Measurements from ENCODE around the gene PALM. TPM values are rescaled to one million over a fixed set of nuclear protein-coding genes. Genes with fewer than 3 reads are reported as not detected.

The PALM gene
- total RNA-seq, 1 donor from 2014 or later: 87.1 TPM

DNA sequence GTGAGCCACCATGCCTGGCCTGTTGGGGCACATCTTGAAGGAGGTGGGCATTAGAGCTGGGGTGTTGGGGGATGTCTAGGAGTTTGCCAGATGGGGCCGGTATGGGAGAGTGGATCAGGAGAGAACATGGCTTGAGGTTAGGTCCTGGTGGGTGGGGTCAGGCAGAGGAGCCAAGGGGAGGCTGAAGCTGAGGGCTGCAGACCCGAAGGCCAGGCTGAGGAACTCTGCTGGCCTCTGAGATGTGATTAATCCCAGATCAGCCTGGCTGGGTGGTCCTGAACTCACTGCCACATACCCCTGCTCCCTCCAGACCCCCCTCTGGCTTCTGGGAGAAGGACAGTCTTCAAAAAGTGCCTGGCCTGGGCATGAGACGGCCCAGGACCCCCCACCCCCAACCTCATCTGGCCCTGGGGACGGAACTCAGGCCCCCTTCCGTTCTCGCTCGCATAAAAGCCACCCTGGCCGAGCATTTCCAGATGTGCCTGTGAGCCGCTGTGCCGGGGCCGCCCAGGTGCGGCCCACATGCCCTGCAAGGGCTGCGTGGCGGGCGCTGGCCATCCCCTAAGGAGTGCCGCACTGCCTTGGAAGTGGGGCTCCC is 29.8 kb upstream of the PALM start:
- Mint-ChIP-seq H3K27ac (peak overlapping the region; percentile 85), H3K27me3 (ENCODE audit: low read depth) (no peaks in the 10 kb centered on the region), H3K9me3 (no peaks in the 10 kb centered on the region), H3K36me3 (no peaks in the 10 kb centered on the region), H3K4me3 (peak overlapping the region; percentile 69), H3K4me1 (peaks cover 25% of the 10 kb centered on the region)
- TF ChIP-seq, protein P1, sequence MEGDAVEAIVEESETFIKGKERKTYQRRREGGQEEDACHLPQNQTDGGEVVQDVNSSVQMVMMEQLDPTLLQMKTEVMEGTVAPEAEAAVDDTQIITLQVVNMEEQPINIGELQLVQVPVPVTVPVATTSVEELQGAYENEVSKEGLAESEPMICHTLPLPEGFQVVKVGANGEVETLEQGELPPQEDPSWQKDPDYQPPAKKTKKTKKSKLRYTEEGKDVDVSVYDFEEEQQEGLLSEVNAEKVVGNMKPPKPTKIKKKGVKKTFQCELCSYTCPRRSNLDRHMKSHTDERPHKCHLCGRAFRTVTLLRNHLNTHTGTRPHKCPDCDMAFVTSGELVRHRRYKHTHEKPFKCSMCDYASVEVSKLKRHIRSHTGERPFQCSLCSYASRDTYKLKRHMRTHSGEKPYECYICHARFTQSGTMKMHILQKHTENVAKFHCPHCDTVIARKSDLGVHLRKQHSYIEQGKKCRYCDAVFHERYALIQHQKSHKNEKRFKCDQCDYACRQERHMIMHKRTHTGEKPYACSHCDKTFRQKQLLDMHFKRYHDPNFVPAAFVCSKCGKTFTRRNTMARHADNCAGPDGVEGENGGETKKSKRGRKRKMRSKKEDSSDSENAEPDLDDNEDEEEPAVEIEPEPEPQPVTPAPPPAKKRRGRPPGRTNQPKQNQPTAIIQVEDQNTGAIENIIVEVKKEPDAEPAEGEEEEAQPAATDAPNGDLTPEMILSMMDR (IDR thresholded peaks at IDR 0.05; ENCODE audit: unreplicated experiment): no peak
- no peak for DNase-seq (ENCODE audit: low spot score in 2 of 2, unreplicated experiment in 2 of 2)

DNA sequence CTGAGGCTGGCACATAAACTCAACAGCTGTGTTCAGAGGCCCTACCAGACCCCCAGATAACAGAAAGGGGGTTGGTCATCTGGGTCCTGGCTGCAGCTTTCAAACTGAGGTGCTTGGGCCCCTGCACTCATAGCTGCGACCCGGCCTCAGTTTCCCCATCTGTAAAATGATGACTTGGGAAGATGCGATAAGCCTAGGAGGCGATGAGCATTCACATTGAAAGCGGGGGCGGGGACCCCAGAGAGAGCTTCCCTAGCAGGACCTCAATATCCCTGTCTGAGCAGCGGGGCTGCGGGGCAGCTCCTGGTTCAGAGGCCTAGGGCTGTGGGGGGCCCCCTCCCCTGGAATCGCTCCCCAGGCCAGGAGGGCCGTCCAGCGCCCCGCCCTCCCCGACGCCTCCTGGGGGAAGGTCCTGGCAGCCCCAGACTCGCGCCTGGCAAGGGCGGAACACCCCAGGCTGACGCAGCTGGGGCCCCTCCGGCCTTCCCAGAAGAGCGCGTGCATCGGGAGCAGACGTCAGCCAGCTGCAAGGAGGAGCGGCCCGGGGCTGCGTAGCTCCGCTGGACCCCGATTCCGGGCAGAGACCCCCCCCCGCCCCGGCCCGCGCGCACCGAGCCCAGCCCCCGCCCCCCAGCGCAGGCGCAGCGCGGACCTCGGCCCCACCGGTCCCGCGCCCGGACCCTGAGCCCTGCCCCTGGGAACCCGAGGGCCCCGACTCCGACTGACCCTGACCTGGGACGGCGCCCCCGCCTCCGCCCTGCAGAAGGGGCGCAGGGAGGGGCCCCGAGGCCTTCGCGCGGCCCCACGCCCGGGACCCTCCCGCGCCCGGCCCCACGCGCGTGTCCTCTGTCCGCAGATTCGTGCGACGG is 29.1 kb upstream of the PALM start:
- no peaks in the 10 kb centered on the region for H3K27me3 Mint-ChIP-seq (ENCODE audit: low read depth)
- TF ChIP-seq, protein P1 (IDR thresholded peaks at IDR 0.05; ENCODE audit: unreplicated experiment): no peak
- H3K9me3 Mint-ChIP-seq: no peaks in the 10 kb centered on the region
- H3K4me1 Mint-ChIP-seq: peaks cover 25% of the 10 kb centered on the region
- H3K4me3 Mint-ChIP-seq: peak overlapping the region; percentile 69
- DNase-seq (ENCODE audit: low spot score in 2 of 2, unreplicated experiment in 2 of 2): peak; percentile 39 to 69
- peak overlapping the region; percentile 85 for H3K27ac Mint-ChIP-seq
- no peaks in the 10 kb centered on the region for H3K36me3 Mint-ChIP-seq

DNA sequence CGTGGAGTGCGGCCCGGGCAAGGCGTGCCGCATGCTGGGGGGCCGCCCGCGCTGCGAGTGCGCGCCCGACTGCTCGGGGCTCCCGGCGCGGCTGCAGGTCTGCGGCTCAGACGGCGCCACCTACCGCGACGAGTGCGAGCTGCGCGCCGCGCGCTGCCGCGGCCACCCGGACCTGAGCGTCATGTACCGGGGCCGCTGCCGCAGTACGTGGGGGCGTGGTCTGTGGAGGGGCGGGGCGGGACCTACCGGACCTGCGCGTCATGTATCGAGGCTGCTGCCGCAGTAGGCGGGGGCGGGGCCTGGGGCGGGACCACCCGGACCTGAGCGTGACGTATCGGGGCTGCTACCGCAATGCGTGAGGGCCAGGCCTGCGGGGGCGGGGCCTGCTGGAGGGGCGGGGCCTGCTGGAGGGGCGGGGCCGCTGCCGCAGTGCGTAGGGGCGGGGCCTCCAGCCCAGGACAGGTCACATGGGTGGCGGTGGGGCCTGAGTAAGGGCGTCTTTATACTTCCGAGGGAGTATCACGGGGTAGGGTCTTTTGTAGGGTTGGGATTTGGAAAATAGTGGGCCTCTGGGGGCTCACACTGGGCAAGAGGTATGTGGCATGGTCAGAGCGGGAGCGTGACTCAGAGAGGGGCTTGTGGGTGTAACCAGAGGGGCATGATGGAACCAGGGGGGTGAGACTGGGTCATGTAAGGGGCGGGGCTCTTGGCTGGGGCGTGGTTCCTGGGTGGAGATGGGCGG is 28.3 kb upstream of the PALM start:
- TF ChIP-seq, protein P1 (IDR thresholded peaks at IDR 0.05; ENCODE audit: unreplicated experiment): no peak
- Mint-ChIP-seq H3K4me1 (peaks cover 20% of the 10 kb centered on the region), H3K4me3 (peak overlapping the region; percentile 84), H3K36me3 (no peaks in the 10 kb centered on the region), H3K27ac (peak overlapping the region; percentile 99), H3K27me3 (ENCODE audit: low read depth) (no peaks in the 10 kb centered on the region), H3K9me3 (no peaks in the 10 kb centered on the region)
- DNase-seq (ENCODE audit: low spot score in 2 of 2, unreplicated experiment in 2 of 2): peak; percentile 99

DNA sequence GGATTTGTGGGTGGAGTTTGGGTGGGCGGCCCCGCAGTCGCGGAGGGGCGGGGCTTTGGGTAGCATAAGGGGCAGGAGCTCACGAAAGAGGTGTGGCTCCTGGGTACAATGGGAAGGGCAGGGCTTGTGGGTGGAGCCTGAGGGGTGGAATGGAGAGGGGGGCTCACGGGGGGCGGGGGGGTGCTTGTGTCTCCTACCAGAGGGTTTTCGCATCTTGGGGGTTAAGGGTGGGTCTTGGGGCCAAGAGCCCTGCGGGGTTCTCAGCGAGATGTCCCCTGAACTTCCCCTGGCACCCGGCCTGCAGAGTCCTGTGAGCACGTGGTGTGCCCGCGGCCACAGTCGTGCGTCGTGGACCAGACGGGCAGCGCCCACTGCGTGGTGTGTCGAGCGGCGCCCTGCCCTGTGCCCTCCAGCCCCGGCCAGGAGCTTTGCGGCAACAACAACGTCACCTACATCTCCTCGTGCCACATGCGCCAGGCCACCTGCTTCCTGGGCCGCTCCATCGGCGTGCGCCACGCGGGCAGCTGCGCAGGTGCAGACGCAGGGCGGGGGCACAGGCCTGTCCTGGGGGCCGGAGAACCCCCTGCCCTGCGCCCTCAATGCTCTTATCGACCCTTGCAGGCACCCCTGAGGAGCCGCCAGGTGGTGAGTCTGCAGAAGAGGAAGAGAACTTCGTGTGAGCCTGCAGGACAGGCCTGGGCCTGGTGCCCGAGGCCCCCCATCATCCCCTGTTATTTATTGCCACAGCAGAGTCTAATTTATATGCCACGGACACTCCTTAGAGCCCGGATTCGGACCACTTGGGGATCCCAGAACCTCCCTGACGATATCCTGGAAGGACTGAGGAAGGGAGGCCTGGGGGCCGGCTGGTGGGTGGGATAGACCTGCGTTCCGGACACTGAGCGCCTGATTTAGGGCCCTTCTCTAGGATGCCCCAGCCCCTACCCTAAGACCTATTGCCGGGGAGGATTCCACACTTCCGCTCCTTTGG is 27.4 kb upstream of the PALM start:
- peak overlapping the region; percentile 84 for H3K4me3 Mint-ChIP-seq
- TF ChIP-seq, protein P1 (IDR thresholded peaks at IDR 0.05; ENCODE audit: unreplicated experiment): no peak
- peaks cover 19% of the 10 kb centered on the region for H3K4me1 Mint-ChIP-seq
- peak overlapping the region; percentile 99 for H3K27ac Mint-ChIP-seq
- no peaks in the 10 kb centered on the region for H3K27me3 Mint-ChIP-seq (ENCODE audit: low read depth)
- no peaks in the 10 kb centered on the region for H3K9me3 Mint-ChIP-seq
- H3K36me3 Mint-ChIP-seq: no peaks in the 10 kb centered on the region
- peak in 1 of 2 experiments; percentile 19 for DNase-seq (ENCODE audit: low spot score in 2 of 2, unreplicated experiment in 2 of 2)

All from mesothelial cell of epicardium (in vitro differentiated cells).